ENCODE data around the gene PIP5KL1. TPM values are rescaled to one million over a fixed set of nuclear protein-coding genes. Genes with fewer than 3 reads are reported as not detected.

PIP5KL1 gene
- total and polyA plus RNA-seq, 2 donors (not counting 3 experiments of a cell fraction or from before 2014, with no cell fraction given) = 1.5 to 2.9 TPM

DNA sequence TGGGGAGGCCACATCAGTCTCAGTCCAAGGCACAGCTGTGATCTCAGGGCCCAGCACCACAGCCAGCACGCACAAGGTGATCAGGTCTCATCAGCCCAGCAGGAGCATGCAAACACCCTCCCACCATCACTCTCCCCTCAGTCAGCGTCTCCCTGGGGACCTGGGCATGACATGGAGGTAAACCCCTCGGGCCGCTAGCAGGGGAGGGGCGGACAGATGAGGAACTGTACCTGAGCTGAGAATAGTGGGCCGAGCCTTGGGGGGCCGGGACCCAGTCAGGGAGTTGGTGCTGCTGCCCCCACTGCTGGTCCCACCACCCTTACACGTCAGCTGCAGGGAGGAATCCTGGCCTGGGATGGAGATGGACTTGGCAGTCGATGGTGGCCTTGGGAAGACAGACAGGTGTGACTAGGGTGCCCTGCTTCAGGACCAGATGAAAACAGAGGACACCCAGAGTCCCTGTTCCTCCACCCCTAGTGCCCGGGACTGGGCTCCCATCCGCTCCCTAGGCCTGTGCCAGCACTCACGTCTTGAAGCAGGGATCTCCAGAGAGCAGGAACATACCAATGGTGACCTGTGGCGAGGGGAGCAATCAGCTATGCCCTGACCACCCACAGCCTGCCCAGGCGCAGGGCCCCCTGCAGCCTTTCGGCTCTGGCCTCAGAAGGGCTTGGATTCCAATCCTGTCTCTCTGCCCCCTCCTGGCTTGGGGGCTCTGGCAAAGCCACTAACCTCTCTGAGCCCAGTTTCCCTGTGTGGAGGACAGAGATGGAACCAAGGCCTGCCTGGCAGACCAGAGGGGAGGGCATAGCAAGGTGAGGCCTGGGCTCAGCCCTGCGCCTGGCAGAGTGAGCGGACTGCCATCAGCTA lies 17.5 kb upstream of the PIP5KL1 start:
- Histone ChIP-seq H3K4me2 (ENCODE audit: insufficient read depth, low read length) (no peak overlapping the region), H3K9me1 (replicated peaks; ENCODE audit: control insufficient read depth, extremely low read depth, insufficient read depth, low read length) (no peaks in the 10 kb centered on the region), H3K9me3 (replicated peaks; ENCODE audit: control insufficient read depth, insufficient read depth, low read length) (no peaks in the 10 kb centered on the region), H3K4me1 (ENCODE audit: control insufficient read depth, extremely low read depth, insufficient read depth, low read length) (peaks cover 6% of the 10 kb centered on the region), H3K4me3 (replicated peaks in 1 of 3; ENCODE audit: insufficient read depth in 1 of 3, low read depth in 1 of 3, low read length in 3 of 3) (no peak overlapping the region), H3K27ac (ENCODE audit: insufficient read depth, low read depth, low read length) (no peak overlapping the region), H2AFZ (ENCODE audit: low read depth, low read length) (no peak overlapping the region), H3K9ac (replicated peaks; ENCODE audit: extremely low read depth, insufficient read depth, low read length) (no peak overlapping the region), H4K20me1 (replicated peaks; ENCODE audit: control insufficient read depth, extremely low read depth, insufficient read depth, low read length) (no peaks in the 10 kb centered on the region), H3K79me2 (ENCODE audit: control insufficient read depth, insufficient read depth, low read length) (no peaks in the 10 kb centered on the region), H3K36me3 (ENCODE audit: control insufficient read depth in 2 of 2, extremely low read depth in 1 of 2, insufficient read depth in 2 of 2, low read length in 2 of 2) (peaks cover 0 to 5% of the 10 kb centered on the region in 2 experiments), H3K27me3 (ENCODE audit: control insufficient read depth in 2 of 2, insufficient read depth in 2 of 2, low read length in 2 of 2) (no peaks in the 10 kb centered on the region)
- dilution Hi-C loops (cut with MboI; ENCODE audit: extremely low pct_ligation_motif_present, low sequenced_read_pairs) = no loop called here
- CTCF ChIA-PET = interaction anchor here (0.7 to 3.3 kb wide), 4 partner anchors 58 to 169 kb away, joined by 3 to 17 read pairs (median 4); no protein-coding TSS in a partner anchor
- intact Hi-C loops (cut with micrococcal nuclease) = no loop called here
- BruUV-seq (replicated peaks) = no TSS peak
- TF ChIP-seq POLR2A (IDR thresholded peaks at IDR 0.05; ENCODE audit: low read depth, low read length) (no peak), JUN (IDR thresholded peaks at IDR 0.05; ENCODE audit: borderline replicate concordance, insufficient read depth, insufficient read length, low read depth) (no peak), MYC (IDR thresholded peaks at IDR 0.05; ENCODE audit: low read depth, low read length) (no peak), GATA2 (IDR thresholded peaks at IDR 0.05; ENCODE audit: insufficient read depth, insufficient read length, low read depth, low read length) (no peak)
- TF ChIP-seq, protein P1, sequence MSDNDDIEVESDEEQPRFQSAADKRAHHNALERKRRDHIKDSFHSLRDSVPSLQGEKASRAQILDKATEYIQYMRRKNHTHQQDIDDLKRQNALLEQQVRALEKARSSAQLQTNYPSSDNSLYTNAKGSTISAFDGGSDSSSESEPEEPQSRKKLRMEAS (IDR thresholded peaks at IDR 0.05; ENCODE audit: insufficient read depth, insufficient read length) = no peak
- POLR2A ChIA-PET = no interaction called here
- DNase-seq (ENCODE audit: low read depth, low spot score) = no peak
- no peak for FAIRE-seq

DNA sequence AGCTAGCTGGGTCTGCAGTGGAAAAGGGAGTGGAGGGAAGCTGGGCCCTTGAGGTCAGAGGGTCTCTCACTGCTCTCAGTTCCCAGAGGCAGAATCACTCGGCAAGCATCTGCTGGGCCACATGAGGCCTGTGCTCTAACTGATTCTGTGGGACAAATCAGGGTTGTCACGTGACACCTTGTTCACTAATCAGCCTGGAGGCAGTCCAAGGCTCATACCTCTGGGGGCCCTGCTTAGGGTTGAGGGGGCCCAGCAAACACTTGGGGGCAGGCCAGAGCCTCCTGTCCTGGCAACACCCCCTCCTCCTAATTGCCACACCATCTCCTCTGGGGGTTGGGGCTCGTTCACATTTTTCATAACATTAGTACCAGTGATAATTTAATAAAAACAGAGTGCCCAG lies 16.2 kb upstream of the PIP5KL1 start:
- H3K4me3 ChIP-seq (replicated peaks in 1 of 3; ENCODE audit: insufficient read depth in 1 of 3, low read depth in 1 of 3, low read length in 3 of 3) = no peak overlapping the region
- H3K27ac ChIP-seq (ENCODE audit: insufficient read depth, low read depth, low read length) = no peak overlapping the region
- BruUV-seq (replicated peaks) = no TSS peak
- H3K79me2 ChIP-seq (ENCODE audit: control insufficient read depth, insufficient read depth, low read length) = no peaks in the 10 kb centered on the region
- no peaks in the 10 kb centered on the region for H4K20me1 ChIP-seq (replicated peaks; ENCODE audit: control insufficient read depth, extremely low read depth, insufficient read depth, low read length)
- POLR2A ChIA-PET = no interaction called here
- FAIRE-seq = no peak
- no peak overlapping the region for H2AFZ ChIP-seq (ENCODE audit: low read depth, low read length)
- H3K27me3 ChIP-seq (ENCODE audit: control insufficient read depth in 2 of 2, insufficient read depth in 2 of 2, low read length in 2 of 2) = no peaks in the 10 kb centered on the region
- dilution Hi-C loops (cut with MboI; ENCODE audit: extremely low pct_ligation_motif_present, low sequenced_read_pairs) (no loop called here), intact Hi-C loops (cut with micrococcal nuclease) (no loop called here)
- no peaks in the 10 kb centered on the region for H3K4me1 ChIP-seq (ENCODE audit: control insufficient read depth, extremely low read depth, insufficient read depth, low read length)
- H3K9me1 ChIP-seq (replicated peaks; ENCODE audit: control insufficient read depth, extremely low read depth, insufficient read depth, low read length) = no peaks in the 10 kb centered on the region
- H3K4me2 ChIP-seq (ENCODE audit: insufficient read depth, low read length) = no peak overlapping the region
- no peak for DNase-seq (ENCODE audit: low read depth, low spot score)
- TF ChIP-seq, protein P2, sequence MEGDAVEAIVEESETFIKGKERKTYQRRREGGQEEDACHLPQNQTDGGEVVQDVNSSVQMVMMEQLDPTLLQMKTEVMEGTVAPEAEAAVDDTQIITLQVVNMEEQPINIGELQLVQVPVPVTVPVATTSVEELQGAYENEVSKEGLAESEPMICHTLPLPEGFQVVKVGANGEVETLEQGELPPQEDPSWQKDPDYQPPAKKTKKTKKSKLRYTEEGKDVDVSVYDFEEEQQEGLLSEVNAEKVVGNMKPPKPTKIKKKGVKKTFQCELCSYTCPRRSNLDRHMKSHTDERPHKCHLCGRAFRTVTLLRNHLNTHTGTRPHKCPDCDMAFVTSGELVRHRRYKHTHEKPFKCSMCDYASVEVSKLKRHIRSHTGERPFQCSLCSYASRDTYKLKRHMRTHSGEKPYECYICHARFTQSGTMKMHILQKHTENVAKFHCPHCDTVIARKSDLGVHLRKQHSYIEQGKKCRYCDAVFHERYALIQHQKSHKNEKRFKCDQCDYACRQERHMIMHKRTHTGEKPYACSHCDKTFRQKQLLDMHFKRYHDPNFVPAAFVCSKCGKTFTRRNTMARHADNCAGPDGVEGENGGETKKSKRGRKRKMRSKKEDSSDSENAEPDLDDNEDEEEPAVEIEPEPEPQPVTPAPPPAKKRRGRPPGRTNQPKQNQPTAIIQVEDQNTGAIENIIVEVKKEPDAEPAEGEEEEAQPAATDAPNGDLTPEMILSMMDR (IDR thresholded peaks at IDR 0.05; ENCODE audit: extremely low read depth in 1 of 2, insufficient read depth in 1 of 2, low read depth in 1 of 2, low read length in 2 of 2) = no peak
- TF ChIP-seq MYC (IDR thresholded peaks at IDR 0.05; ENCODE audit: low read depth, low read length) = no peak
- no peaks in the 10 kb centered on the region for H3K9me3 ChIP-seq (replicated peaks; ENCODE audit: control insufficient read depth, insufficient read depth, low read length)
- peaks cover 0 to 5% of the 10 kb centered on the region in 2 experiments for H3K36me3 ChIP-seq (ENCODE audit: control insufficient read depth in 2 of 2, extremely low read depth in 1 of 2, insufficient read depth in 2 of 2, low read length in 2 of 2)
- no peak overlapping the region for H3K9ac ChIP-seq (replicated peaks; ENCODE audit: extremely low read depth, insufficient read depth, low read length)
- CTCF ChIA-PET = interaction anchor here (6.5 kb wide), 1 partner anchor 91 kb away, joined by 203 read pairs; no protein-coding TSS in a partner anchor

All from endothelial cell of umbilical vein (primary cell).